HG02870 (cell line): ENCODE results near the gene SYT17.

Experiments used
- ATAC-seq: cut with Tn5 transposase; IDR thresholded peaks from one replicate; pipeline ENCODE4 v1.9.1; 2021; ENCODE audit warnings: mild to moderate bottlenecking, moderate library complexity; ENCODE audit not compliant: unreplicated experiment

The SYT17 gene

DNA sequence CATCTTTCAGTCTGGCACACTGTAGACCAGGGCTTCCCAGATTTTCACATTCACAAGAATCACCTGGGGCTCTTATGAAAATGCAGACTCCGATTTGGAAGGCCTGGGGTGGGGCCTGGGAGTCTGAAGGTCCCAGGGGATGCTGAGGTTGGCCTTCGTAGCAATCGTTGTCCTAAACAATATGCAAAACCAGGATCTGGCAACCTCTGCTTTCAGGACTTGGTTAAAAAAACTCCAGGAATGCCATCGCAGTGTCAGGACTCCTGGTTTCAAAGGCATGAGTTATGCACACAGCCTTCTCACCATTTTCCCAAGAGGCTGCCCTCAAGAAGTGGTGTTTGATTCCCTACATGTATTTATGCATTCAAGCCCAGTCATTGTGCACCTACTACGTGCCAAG lies 124.1 kb downstream of the SYT17 start:
- ATAC-seq = no peak

GRCh38 chr16:19294156-19294649 lies 126.2 kb downstream of the SYT17 start:
- peak; percentile 85 for ATAC-seq

DNA sequence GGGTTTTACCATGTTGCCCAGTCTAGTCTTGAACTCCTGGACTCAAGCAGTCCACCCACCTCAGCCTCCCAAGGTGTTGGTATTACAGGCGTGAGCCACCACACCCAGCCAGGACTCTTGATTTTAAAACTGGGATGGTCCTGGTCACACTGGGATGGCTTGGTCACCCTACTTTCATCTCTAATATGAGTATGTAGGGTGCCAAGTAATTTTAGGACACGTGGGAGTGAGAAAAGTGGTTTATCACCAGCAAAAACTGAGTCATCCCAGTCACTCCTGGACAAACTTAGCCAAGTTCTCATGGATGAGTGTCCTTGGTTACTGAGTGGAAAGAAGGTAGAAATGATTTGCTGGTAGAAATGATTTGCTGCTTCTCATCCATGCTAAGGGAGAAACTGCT lies 127.4 kb downstream of the SYT17 start:
- no peak for ATAC-seq

GRCh38 chr16:19297454-19297853 lies 129.4 kb downstream of the SYT17 start:
- no peak for ATAC-seq

DNA sequence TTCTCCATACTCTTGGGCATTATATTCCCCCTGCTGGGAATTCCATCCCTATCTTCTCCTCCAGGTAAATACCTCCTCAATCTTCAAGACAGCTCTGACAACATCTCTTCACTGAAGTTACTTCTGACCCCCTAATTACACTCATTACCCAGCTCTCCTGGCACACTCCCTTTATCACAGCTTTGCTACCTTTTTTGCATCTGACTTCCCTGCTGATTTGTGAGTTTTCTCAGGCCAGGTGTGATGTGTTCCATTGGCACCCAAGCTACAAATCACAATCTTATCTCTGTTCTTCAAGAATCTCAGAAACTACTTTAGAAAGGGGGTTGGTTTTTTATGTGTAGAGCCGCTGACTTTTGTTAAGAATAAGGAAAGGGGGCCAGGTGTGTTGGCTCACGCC lies 131.5 kb downstream of the SYT17 start:
- no peak for ATAC-seq

- no peak for ATAC-seq
Measured at GRCh38 chr16:19301931-19302330, 133.9 kb downstream of the SYT17 start.

DNA sequence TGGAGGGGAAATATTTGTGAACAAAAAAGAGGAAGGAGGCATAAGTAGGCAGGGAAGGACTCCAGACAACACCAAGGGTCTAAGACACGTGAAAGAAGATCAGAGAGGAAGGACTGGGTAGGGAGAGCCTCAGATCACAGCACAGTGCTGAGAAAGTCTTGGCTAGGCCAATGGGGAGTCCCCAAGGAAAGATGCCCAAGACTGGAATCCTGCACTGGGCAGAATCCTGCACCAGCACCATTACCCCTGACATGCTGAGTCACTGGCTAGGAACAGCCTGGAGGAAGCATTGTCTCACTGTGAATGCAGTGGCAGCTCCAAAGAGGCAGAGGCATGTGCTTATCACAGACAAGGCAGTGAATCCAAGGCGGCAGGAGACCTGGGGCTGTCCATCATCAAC lies 136.7 kb downstream of the SYT17 start:
- no peak for ATAC-seq

GRCh38 chr16:19305443-19305842 lies 137.4 kb downstream of the SYT17 start:
- no peak for ATAC-seq

GRCh38 chr16:19307587-19308241 lies 139.7 kb downstream of the SYT17 start:
- ATAC-seq = no peak

- no peak for ATAC-seq
Measured at GRCh38 chr16:19308392-19308791, 140.4 kb downstream of the SYT17 start.

- ATAC-seq = no peak
Measured at GRCh38 chr16:19309178-19309577, 141.1 kb downstream of the SYT17 start.

DNA sequence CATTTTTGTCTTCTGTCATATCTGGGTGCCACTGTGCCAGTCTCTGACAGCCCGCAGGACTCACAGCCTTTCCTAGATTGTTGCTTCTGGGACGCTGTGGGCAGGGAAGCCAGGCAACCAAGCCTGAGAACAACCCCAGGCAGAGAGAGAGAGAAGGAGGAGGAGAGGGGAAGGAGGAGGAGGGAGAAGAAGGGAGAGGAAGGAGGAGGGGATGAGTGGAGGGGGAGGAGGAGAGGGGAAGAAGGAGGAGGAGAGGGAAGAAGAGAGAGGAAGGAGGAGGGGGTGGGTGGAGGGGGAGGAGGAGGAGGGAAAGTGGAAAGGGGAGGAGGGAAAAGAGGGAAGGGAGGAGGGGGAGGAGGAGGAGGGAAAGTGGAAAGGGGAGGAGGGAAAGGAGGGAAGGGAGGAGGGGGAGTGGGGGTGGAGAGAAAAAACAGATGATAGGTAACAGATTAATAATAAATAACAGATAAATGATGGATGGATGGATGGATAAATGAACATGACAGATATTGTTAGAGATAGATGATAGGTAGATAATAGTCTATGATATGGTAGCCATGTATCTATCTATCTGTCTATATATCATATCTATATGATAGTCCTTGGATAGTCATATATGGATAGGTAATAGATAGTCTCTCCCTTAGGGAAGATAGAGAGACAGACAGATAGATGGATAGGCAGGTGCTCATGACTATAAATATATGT lies 146.8 kb downstream of the SYT17 start:
- ATAC-seq = no peak

GRCh38 chr16:19315889-19316433 lies 147.9 kb downstream of the SYT17 start:
- ATAC-seq = no peak

DNA sequence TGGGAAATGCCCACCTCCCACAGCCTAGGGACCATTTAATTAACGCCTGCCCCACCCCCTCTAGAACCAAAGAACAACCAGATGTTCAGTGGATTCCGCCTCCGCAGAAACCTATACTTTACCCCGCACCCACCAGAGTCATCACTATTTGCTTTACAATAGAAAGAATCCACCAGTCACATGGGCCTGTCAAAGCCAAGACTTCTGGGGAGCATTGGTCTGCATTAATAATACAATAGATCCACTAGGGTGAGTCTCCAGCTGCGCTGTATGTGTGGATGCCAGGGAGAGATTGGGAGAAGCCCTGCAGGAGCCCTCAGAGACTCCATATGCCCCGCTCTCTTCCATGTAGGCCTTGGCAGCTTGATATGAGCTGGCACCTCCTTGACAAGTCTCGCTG lies 148.8 kb downstream of the SYT17 start:
- ATAC-seq = no peak
